Fibroblast of lung (primary cell): Measurements from ENCODE around the gene ENTHD1.

Experiments used
- EZH2 ChIP-seq: IDR thresholded peaks from 2 replicates; pipeline ENCODE4 v1.5.1; 2012; ENCODE audit warnings: low read length, control low read depth, mild to moderate bottlenecking; ENCODE audit errors: missing control alignments
- TF ChIP-seq, protein P1 (sequence below), 2 donors: IDR thresholded peaks in 1 of 2; conservative IDR thresholded peaks in 1 of 2; 1 replicate in 1 of 2; 2 replicates in 1 of 2; pipeline ENCODE4 v1.5.1; 2011 to 2012; ENCODE audit warnings: low read length in 2 of 2, control low read depth in 1 of 2, inconsistent platforms in 1 of 2, low read depth in 1 of 2, mild to moderate bottlenecking in 1 of 2

DNA sequence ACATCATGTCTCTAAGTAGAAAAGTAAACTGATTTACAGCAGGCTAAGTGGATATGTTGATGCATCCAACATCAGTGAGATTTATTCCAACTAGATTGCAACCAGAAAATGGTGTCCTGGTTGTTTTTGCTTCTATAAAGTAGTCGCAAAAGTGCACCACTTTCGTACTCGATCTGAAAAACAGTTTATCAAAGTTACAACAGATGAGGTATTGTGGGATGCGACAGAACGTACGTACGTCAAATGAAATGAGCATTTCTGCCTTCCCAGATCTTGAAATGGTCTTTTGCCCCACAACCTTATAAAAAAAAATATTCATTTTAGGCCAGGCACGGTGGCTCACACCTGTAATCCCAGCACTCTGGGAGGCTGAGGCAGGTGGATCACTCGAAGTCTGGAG, 21.0 kb upstream of the ENTHD1 start:
- TF ChIP-seq, protein P1, sequence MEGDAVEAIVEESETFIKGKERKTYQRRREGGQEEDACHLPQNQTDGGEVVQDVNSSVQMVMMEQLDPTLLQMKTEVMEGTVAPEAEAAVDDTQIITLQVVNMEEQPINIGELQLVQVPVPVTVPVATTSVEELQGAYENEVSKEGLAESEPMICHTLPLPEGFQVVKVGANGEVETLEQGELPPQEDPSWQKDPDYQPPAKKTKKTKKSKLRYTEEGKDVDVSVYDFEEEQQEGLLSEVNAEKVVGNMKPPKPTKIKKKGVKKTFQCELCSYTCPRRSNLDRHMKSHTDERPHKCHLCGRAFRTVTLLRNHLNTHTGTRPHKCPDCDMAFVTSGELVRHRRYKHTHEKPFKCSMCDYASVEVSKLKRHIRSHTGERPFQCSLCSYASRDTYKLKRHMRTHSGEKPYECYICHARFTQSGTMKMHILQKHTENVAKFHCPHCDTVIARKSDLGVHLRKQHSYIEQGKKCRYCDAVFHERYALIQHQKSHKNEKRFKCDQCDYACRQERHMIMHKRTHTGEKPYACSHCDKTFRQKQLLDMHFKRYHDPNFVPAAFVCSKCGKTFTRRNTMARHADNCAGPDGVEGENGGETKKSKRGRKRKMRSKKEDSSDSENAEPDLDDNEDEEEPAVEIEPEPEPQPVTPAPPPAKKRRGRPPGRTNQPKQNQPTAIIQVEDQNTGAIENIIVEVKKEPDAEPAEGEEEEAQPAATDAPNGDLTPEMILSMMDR (conservative IDR thresholded peaks at IDR 0.05 in 1 of 2, IDR thresholded peaks at IDR 0.05 in 1 of 2; ENCODE audit: low read depth in 1 of 2, low read length in 2 of 2): no peak
- TF ChIP-seq EZH2: no peak
